GM13976 (cell line): Measurements from ENCODE around the gene NEBL.
A peak's percentile ranks its signal among the peaks of the same experiment; 100 is the strongest.

Experiments used
- DNase-seq: peaks from one replicate; pipeline ENCODE4 v3.0.0; 2012; ENCODE audit warnings: low spot score
- CTCF ChIP-seq: IDR thresholded peaks from 2 replicates; pipeline ENCODE4 v1.5.1; 2012; ENCODE audit warnings: borderline replicate concordance, mild to moderate bottlenecking; ENCODE audit not compliant: insufficient read depth; ENCODE audit errors: extremely low read depth, missing control alignments, control extremely low read depth
- in situ Hi-C: fragments of 300-500 bp; cut with MboI; formaldehyde crosslinking; loops from one replicate; pipeline ENCODE4 v1.12.0; 2022; ENCODE audit warnings: low sequenced_read_pairs, mixed read lengths, inconsistent platforms; ENCODE audit not compliant: unreplicated experiment

The NEBL gene

GRCh38 chr10:20874261-20874660 lies 22.9 kb downstream of the NEBL start:
- DNase-seq: no peak
- in situ Hi-C loops: loop anchor here (25.0 kb wide), 1 partner anchor 388 kb away; no protein-coding TSS in a partner anchor
- no peak for TF ChIP-seq CTCF

- in situ Hi-C loops: loop anchor here (25.0 kb wide), 1 partner anchor 390 kb away; no protein-coding TSS in a partner anchor
- TF ChIP-seq CTCF: no peak
- DNase-seq: no peak
Observed at GRCh38 chr10:20871970-20872369, 25.1 kb downstream of the NEBL start.

- TF ChIP-seq CTCF: no peak
- no peak for DNase-seq
- in situ Hi-C loops: loop anchor here (25.0 kb wide), 1 partner anchor 391 kb away; no protein-coding TSS in a partner anchor
Observed at GRCh38 chr10:20870834-20871233, 26.3 kb downstream of the NEBL start.

GRCh38 chr10:20863008-20863407 lies 34.1 kb downstream of the NEBL start:
- no peak for DNase-seq

GRCh38 chr10:20858292-20859124 lies 38.6 kb downstream of the NEBL start:
- TF ChIP-seq CTCF: peak; percentile 7
- in situ Hi-C loops: loop anchor here (25.0 kb wide), 1 partner anchor 404 kb away; no protein-coding TSS in a partner anchor
- no peak for DNase-seq

More at GRCh38 chr10:20863008-20863407, 34.1 kb downstream of the NEBL start:
- in situ Hi-C loops: loop anchor here (25.0 kb wide), 1 partner anchor 399 kb away; no protein-coding TSS in a partner anchor
- no peak for TF ChIP-seq CTCF

- no peak for TF ChIP-seq CTCF
- no peak for DNase-seq
- in situ Hi-C loops: loop anchor here (25.0 kb wide), 1 partner anchor 406 kb away; no protein-coding TSS in a partner anchor
Observed at GRCh38 chr10:20856484-20856883, 40.6 kb downstream of the NEBL start.
